Peyer's patch (tissue), 4 donors: ENCODE measurements around the gene DNAJC17.

Experiments
- POLR2A ChIP-seq, 2 donors: fragments of 450-650 bp; IDR thresholded peaks; one replicate each; pipeline ENCODE4 v1.5.1; 2017; ENCODE audit warnings: antibody characterized with exemption in 2 of 2, mild to moderate bottlenecking in 2 of 2, moderate library complexity in 2 of 2
- TF ChIP-seq, protein P1 (sequence below), 6 experiments: fragments of 450-650 bp in 4 of 6; fragments of 200-600 bp in 2 of 6; sonication (generic) in 1 of 6; IDR thresholded peaks; one replicate each; pipeline ENCODE4 v1.5.1; 2017 to 2019; ENCODE audit warnings: antibody characterized with exemption in 6 of 6, mild to moderate bottlenecking in 3 of 6, moderate library complexity in 1 of 6

DNA sequence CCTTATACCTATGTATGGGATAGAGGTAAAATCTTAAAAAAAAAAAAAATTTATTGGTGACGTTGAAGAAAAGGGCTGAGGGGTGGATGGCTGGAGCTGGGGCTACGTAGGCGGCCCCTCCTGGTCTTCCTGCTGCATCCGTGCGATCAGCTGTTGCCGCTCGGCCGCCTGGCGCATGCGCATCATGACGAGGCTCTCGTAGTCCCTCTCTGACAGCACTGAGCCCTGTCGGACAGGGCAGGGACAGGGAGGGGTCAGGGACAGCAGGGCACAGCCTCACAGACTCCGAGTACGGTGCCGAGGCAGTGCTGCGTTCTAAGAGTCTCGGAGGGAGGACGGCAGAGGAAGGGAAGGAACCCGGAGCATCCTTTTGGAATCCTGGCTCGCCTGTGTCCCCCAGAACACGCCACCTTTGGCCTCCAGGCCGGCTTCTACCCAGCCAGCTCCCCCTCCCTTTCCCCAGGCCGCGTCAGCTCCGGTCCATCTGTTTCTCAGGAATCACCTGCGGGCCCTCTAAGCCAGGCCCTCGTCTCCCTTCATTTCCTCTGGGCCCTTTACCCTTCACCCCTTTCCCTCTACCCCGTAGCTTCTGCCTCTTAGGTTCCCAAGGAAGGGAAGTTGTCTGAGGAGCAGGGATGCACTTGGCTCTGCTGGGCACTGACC, 39.3 kb downstream of the DNAJC17 start:
- TF ChIP-seq, protein P1, sequence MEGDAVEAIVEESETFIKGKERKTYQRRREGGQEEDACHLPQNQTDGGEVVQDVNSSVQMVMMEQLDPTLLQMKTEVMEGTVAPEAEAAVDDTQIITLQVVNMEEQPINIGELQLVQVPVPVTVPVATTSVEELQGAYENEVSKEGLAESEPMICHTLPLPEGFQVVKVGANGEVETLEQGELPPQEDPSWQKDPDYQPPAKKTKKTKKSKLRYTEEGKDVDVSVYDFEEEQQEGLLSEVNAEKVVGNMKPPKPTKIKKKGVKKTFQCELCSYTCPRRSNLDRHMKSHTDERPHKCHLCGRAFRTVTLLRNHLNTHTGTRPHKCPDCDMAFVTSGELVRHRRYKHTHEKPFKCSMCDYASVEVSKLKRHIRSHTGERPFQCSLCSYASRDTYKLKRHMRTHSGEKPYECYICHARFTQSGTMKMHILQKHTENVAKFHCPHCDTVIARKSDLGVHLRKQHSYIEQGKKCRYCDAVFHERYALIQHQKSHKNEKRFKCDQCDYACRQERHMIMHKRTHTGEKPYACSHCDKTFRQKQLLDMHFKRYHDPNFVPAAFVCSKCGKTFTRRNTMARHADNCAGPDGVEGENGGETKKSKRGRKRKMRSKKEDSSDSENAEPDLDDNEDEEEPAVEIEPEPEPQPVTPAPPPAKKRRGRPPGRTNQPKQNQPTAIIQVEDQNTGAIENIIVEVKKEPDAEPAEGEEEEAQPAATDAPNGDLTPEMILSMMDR (IDR thresholded peaks at IDR 0.05) = no peak
- TF ChIP-seq POLR2A (IDR thresholded peaks at IDR 0.05) = no peak
